Glomerular endothelial cell (primary cell): ENCODE results near the gene DPH1. TPM values are rescaled to one million over a fixed set of nuclear protein-coding genes. Genes with fewer than 3 reads are reported as not detected.

Source experiments
- DNase-seq: peaks from one replicate; pipeline ENCODE4 v3.0.0-alpha.2; 2011; ENCODE audit warnings: low read depth, low spot score; ENCODE audit errors: extremely low read depth
- total RNA-seq: library from RNA; depleted of rRNA; stranded (reverse); fragments of >200 nt; gene quantifications from 2 replicates; pipeline ENCODE4 v1.2.3, GENCODE V29; 2015

DPH1 gene
- total RNA-seq, 1 donor from 2014 or later = 25.4 TPM

GRCh38 chr17:2025622-2026309, 4.2 kb upstream of the DPH1 start:
- DNase-seq = no peak

- DNase-seq = no peak
Observed at GRCh38 chr17:2027528-2028233, 2.3 kb upstream of the DPH1 start.

- no peak for DNase-seq
Observed at GRCh38 chr17:2028234-2028614, 1.7 kb upstream of the DPH1 start.

GRCh38 chr17:2028737-2029136, 1.2 kb upstream of the DPH1 start:
- no peak for DNase-seq

- DNase-seq = peak; percentile 52
Observed at GRCh38 chr17:2030779-2031163, 818 bp downstream of the DPH1 start.

GRCh38 chr17:2033153-2033552, 3.2 kb downstream of the DPH1 start:
- no peak for DNase-seq

GRCh38 chr17:2034157-2034556, 4.2 kb downstream of the DPH1 start:
- no peak for DNase-seq

GRCh38 chr17:2034806-2035540, 5.0 kb downstream of the DPH1 start:
- no peak for DNase-seq

- no peak for DNase-seq
Observed at GRCh38 chr17:2035541-2036488, 5.9 kb downstream of the DPH1 start.

- DNase-seq = no peak
Observed at GRCh38 chr17:2037155-2037554, 7.2 kb downstream of the DPH1 start.

- DNase-seq = no peak
Observed at GRCh38 chr17:2040219-2040827, 10.4 kb downstream of the DPH1 start.

- no peak for DNase-seq
Observed at GRCh38 chr17:2040942-2041560, 11.1 kb downstream of the DPH1 start.

- peak; percentile 48 for DNase-seq
Observed at GRCh38 chr17:2041561-2042389, 11.8 kb downstream of the DPH1 start, which contains the start of gene OVCA2. Gene OVCA2 (plus strand): TSS chr17:2042022. CDS start chr17:2042048, 26 bp downstream.

GRCh38 chr17:2042390-2042847, 12.5 kb downstream of the DPH1 start:
- no peak for DNase-seq

- DNase-seq = no peak
Observed at GRCh38 chr17:2042933-2043332, 13.0 kb downstream of the DPH1 start.

- no peak for DNase-seq
Observed at GRCh38 chr17:2043785-2044184, 13.8 kb downstream of the DPH1 start.

- no peak for DNase-seq
Observed at GRCh38 chr17:2044263-2044894, 14.4 kb downstream of the DPH1 start.

GRCh38 chr17:2047590-2047989, 17.6 kb downstream of the DPH1 start:
- no peak for DNase-seq
